ENCODE measurements around the gene EHD3.

- no peak for TF ChIP-seq CTCF (conservative IDR thresholded peaks at IDR 0.05; ENCODE audit: low read length)
- TF ChIP-seq EZH2phosphoT487 (IDR thresholded peaks at IDR 0.05; ENCODE audit: borderline replicate concordance) = no peak
Observed at GRCh38 chr2:31217465-31218200, 16.3 kb upstream of the EHD3 start, which contains the start of gene CAPN14.

All from Loucy (cell line).